NOMO-1 treated with DMSO at 0.1 percent for 48 hours (cell line): ENCODE results near the gene SLC5A12.
"Not testable (repeated sequence)": the region's sequence is repeated elsewhere in the genome, so short reads cannot be mapped to it uniquely, and the experiment has no call there.

Experiments used
- DNase-seq: peaks from one replicate; lab custom pipeline; 2025; ENCODE audit not compliant: unreplicated experiment; lab: John Stamatoyannopoulos, UW

SLC5A12 gene

GRCh38 chr11:26655287-26655686 lies 66.6 kb downstream of the SLC5A12 start:
- no peak for DNase-seq

GRCh38 chr11:26651916-26652315 lies 69.9 kb downstream of the SLC5A12 start:
- DNase-seq = peak; percentile 9

- peak; percentile 64 for DNase-seq
Observed at GRCh38 chr11:26649884-26650283, 72.0 kb downstream of the SLC5A12 start.

- DNase-seq = not testable (repeated sequence)
Observed at GRCh38 chr11:26643314-26643713, 78.5 kb downstream of the SLC5A12 start.

- peak; percentile 75 for DNase-seq
Observed at GRCh38 chr11:26632691-26633159, 89.1 kb downstream of the SLC5A12 start.

GRCh38 chr11:26626346-26626745 lies 95.5 kb downstream of the SLC5A12 start:
- DNase-seq = no peak

GRCh38 chr11:26623076-26623659 lies 98.7 kb downstream of the SLC5A12 start:
- peak; percentile 66 for DNase-seq

- DNase-seq = no peak
Observed at GRCh38 chr11:26622181-26622580, 99.7 kb downstream of the SLC5A12 start.

GRCh38 chr11:26621132-26621531 lies 100.7 kb downstream of the SLC5A12 start:
- DNase-seq = no peak

GRCh38 chr11:26620282-26621045 lies 101.4 kb downstream of the SLC5A12 start:
- DNase-seq = no peak

GRCh38 chr11:26618441-26618840 lies 103.4 kb downstream of the SLC5A12 start:
- DNase-seq = no peak
